Omental fat pad (tissue), 4 donors: ENCODE measurements around the gene PTPN13. TPM values are rescaled to one million over a fixed set of nuclear protein-coding genes. Genes with fewer than 3 reads are reported as not detected.

ENCODE experiments used
- ATAC-seq: fragments of 150-250 bp; one replicate; pipeline ENCODE4 v1.9.1; 2016; ENCODE audit warnings: mild to moderate bottlenecking, moderate library complexity; ENCODE audit not compliant: low FRiP score
- DNase-seq: peaks from one replicate; pipeline ENCODE4 v3.0.0-alpha.2; 2019; ENCODE audit warnings: low spot score
- CTCF ChIP-seq, 3 donors: fragments of 450-650 bp; IDR thresholded peaks; one replicate each; pipeline ENCODE4 v1.5.1; 2016 to 2017; ENCODE audit warnings: antibody characterized with exemption in 3 of 3, mild to moderate bottlenecking in 3 of 3, moderate library complexity in 2 of 3
- total RNA-seq, 4 donors: library from RNA; depleted of rRNA; stranded (reverse); fragments of >200 nt; gene quantifications; one replicate each; pipeline ENCODE4 v1.1.0, GENCODE V29; 2016

PTPN13 gene
- total RNA-seq, 4 donors from 2014 or later, result 23.4 to 80.1 (median 26.2) TPM

GRCh38 chr4:86564795-86565194 is 29.3 kb upstream of the PTPN13 start:
- TF ChIP-seq CTCF (IDR thresholded peaks at IDR 0.05), result no peak
- ATAC-seq, result no peak

GRCh38 chr4:86565651-86566050 is 28.5 kb upstream of the PTPN13 start:
- TF ChIP-seq CTCF (IDR thresholded peaks at IDR 0.05), result no peak
- no peak for DNase-seq
- no peak for ATAC-seq

More at GRCh38 chr4:86564795-86565194, 29.3 kb upstream of the PTPN13 start:
- no peak for DNase-seq

- no peak for TF ChIP-seq CTCF (IDR thresholded peaks at IDR 0.05)
- DNase-seq, result no peak
- no peak for ATAC-seq
Observed at GRCh38 chr4:86569103-86569870, 24.8 kb upstream of the PTPN13 start.

DNA sequence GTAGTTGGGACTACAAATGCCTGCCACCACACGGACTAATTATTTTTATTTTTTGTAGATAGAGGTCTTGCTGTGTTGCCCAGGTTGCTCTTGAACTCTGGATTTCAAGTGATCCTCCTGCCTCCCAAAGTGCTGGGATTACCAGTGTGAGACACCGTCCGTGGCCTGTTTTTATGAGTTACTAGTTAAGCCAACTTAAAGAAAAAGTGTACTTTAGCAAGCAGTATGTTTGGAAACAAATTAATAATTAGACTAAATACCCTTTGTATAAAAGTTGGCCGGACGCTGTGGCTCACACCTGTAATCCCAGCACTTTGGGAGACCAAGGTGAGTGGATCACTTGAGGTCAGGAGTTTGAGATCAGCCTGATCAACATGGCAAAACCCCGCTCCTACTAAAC is 14.2 kb upstream of the PTPN13 start:
- DNase-seq (no peak), ATAC-seq (no peak)
- no peak for TF ChIP-seq CTCF (IDR thresholded peaks at IDR 0.05)

- ATAC-seq (no peak), DNase-seq (no peak)
- no peak for TF ChIP-seq CTCF (IDR thresholded peaks at IDR 0.05)
Observed at GRCh38 chr4:86582410-86582809, 11.7 kb upstream of the PTPN13 start.

- ATAC-seq, result peak; percentile 53
- DNase-seq, result no peak
- no peak for TF ChIP-seq CTCF (IDR thresholded peaks at IDR 0.05)
Observed at GRCh38 chr4:86586160-86586572, 7.9 kb upstream of the PTPN13 start.
